Measurements from ENCODE around the gene ATP10A. TPM values are rescaled to one million over a fixed set of nuclear protein-coding genes. Genes with fewer than 3 reads are reported as not detected.

The ATP10A gene
- total RNA-seq, 3 donors from 2014 or later: 2.4 to 4.5 (median 2.7) TPM

- TF ChIP-seq, protein P1, sequence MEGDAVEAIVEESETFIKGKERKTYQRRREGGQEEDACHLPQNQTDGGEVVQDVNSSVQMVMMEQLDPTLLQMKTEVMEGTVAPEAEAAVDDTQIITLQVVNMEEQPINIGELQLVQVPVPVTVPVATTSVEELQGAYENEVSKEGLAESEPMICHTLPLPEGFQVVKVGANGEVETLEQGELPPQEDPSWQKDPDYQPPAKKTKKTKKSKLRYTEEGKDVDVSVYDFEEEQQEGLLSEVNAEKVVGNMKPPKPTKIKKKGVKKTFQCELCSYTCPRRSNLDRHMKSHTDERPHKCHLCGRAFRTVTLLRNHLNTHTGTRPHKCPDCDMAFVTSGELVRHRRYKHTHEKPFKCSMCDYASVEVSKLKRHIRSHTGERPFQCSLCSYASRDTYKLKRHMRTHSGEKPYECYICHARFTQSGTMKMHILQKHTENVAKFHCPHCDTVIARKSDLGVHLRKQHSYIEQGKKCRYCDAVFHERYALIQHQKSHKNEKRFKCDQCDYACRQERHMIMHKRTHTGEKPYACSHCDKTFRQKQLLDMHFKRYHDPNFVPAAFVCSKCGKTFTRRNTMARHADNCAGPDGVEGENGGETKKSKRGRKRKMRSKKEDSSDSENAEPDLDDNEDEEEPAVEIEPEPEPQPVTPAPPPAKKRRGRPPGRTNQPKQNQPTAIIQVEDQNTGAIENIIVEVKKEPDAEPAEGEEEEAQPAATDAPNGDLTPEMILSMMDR (IDR thresholded peaks at IDR 0.05): no peak
- intact Hi-C loops (cut with DNase I, micrococcal nuclease): no loop called here
- H3K4me1 ChIP-seq (ENCODE audit: low read depth): no peaks in the 10 kb centered on the region
- ATAC-seq: no peak
- H3K4me3 ChIP-seq: no peak overlapping the region
- peaks cover 17% of the 10 kb centered on the region for H3K9me3 ChIP-seq
- H3K36me3 ChIP-seq (ENCODE audit: low read depth): no peaks in the 10 kb centered on the region
- DNase-seq: no peak
Observed at GRCh38 chr15:25631971-25632370, 231.2 kb downstream of the ATP10A start.

Small RNA genes within 50 kb of the gene (microRNA-seq; reads per million reads assigned to microRNA genes)
- not detected for gene MIR4715
